K562 (cell line): ENCODE data around the gene TUBD1. TPM values are rescaled to one million over a fixed set of nuclear protein-coding genes. Genes with fewer than 3 reads are reported as not detected.
A peak's percentile ranks its signal among the peaks of the same experiment; 100 is the strongest.

ENCODE experiments used
- ARID1B ChIP-seq: fragments of 450-650 bp; IDR thresholded peaks from 2 replicates; pipeline ENCODE4 v1.6.1; 2016; ENCODE audit warnings: antibody characterized with exemption, mild to moderate bottlenecking, inconsistent platforms
- CHD7 ChIP-seq: fragments of 200-600 bp; sonication (generic); IDR thresholded peaks from one replicate; pipeline ENCODE4 v1.6.1; 2012; ENCODE audit warnings: mild to moderate bottlenecking, low read depth, low read length, inconsistent platforms
- FOXP4 ChIP-seq: sonication (generic); formaldehyde crosslinking; IDR thresholded peaks from 2 replicates; pipeline ENCODE4 v1.8.0; 2022; ENCODE audit warnings: mild to moderate bottlenecking, missing genetic modification reagents, borderline replicate concordance
- KAT8 ChIP-seq: fragments of 450-650 bp; IDR thresholded peaks from 2 replicates; pipeline ENCODE4 v1.6.1; 2016; ENCODE audit warnings: low read depth, mild to moderate bottlenecking
- KLF10 ChIP-seq: fragments of 250-450 bp; sonication (Bioruptor Pico); IDR thresholded peaks from 2 replicates; pipeline ENCODE4 v1.6.1; 2021; ENCODE audit warnings: matching md5 sums
- MCM5 ChIP-seq: fragments of 450-650 bp; IDR thresholded peaks from 2 replicates; pipeline ENCODE4 v1.6.1; 2016; ENCODE audit warnings: low read depth
- MIER1 ChIP-seq: fragments of 450-650 bp; IDR thresholded peaks from 2 replicates; pipeline ENCODE4 v1.6.1; 2016; ENCODE audit warnings: antibody characterized with exemption, mild to moderate bottlenecking, low read depth
- NBN ChIP-seq: fragments of 450-650 bp; IDR thresholded peaks from 2 replicates; pipeline ENCODE4 v1.6.1; 2016; ENCODE audit warnings: low read depth, mild to moderate bottlenecking
- SAFB ChIP-seq: fragments of 200-400 bp; formaldehyde crosslinking; IDR thresholded peaks from 2 replicates; pipeline ENCODE4 v1.6.1; 2017; ENCODE audit warnings: low read depth, low read length, borderline replicate concordance
- ZBTB2 ChIP-seq: fragments of 450-650 bp; IDR thresholded peaks from 2 replicates; pipeline ENCODE4 v1.6.1; 2016; ENCODE audit warnings: antibody characterized with exemption
- ZC3H8 ChIP-seq: fragments of 450-650 bp; IDR thresholded peaks from 2 replicates; pipeline ENCODE4 v1.6.1; 2017
- ZNF436 ChIP-seq: fragments of 250-450, 450-650 bp; sonication (Bioruptor Pico); formaldehyde crosslinking; IDR thresholded peaks from 2 replicates; pipeline ENCODE4 v1.7.0; 2020; ENCODE audit warnings: mild to moderate bottlenecking
- ZNF780A ChIP-seq: fragments of 250-450 bp; sonication (Bioruptor Pico); IDR thresholded peaks from 2 replicates; pipeline ENCODE4 v1.5.0; 2021; ENCODE audit warnings: mild to moderate bottlenecking
- polyA plus RNA-seq, 8 experiments: library from polyadenylated mRNA; depleted of rRNA in 4 of 8; stranded (reverse) in 5 of 8; unstranded in 3 of 8; fragments of >200 nt; fragmentation: Nextera tagmentation in 2 of 8; fragmentation: Illumina TruSeq in 1 of 8; extraction: Ambion mirVana in 2 of 8; extraction: Trizol in 1 of 8; gene quantifications; 2 replicates each; pipeline versions ENCODE4 v1.2.1 to v1.2.3, GENCODE V29; 2011 to 2014; ENCODE audit warnings: inconsistent platforms in 1 of 8, missing spikeins in 1 of 8
- total RNA-seq, 7 experiments: library from RNA; depleted of rRNA in 6 of 7; stranded (reverse); fragments of >200 nt in 6 of 7; fragmentation: Illumina TruSeq in 2 of 7; extraction: Trizol in 2 of 7; gene quantifications; 2 replicates each; pipeline versions ENCODE4 v1.2.1 to v1.2.3, GENCODE V29; 2011 to 2021; ENCODE audit warnings: low replicate concordance in 1 of 7

The TUBD1 gene
- total and polyA plus RNA-seq, 9 of the 15 experiments (the other 6 are each of a cell fraction or from before 2014, with no cell fraction given) = 10.8 to 35.3 (median 17.9) TPM

- no peak for TF ChIP-seq CHD7
- TF ChIP-seq SAFB = no peak
- no peak for TF ChIP-seq ZNF780A (CRISPR knock-in tag)
- TF ChIP-seq ZNF436 (CRISPR knock-in tag) = no peak
- TF ChIP-seq NBN = no peak
- TF ChIP-seq ARID1B = no peak
- TF ChIP-seq KLF10 = no peak
- TF ChIP-seq FOXP4 (CRISPR knock-in tag) = peak; percentile 86; the same call in 1 of the 2 replicates
- peak; percentile 100 for TF ChIP-seq ZBTB2
- no peak for TF ChIP-seq MCM5
- TF ChIP-seq MIER1 = no peak
- no peak for TF ChIP-seq ZC3H8
- no peak for TF ChIP-seq KAT8
Measured at GRCh38 chr17:59892924-59893675, at the start of gene TUBD1, which contains the start of gene RPS6KB1 (continued).
